Right atrium auricular region (tissue), 2 donors: ENCODE data around the gene ACTA1. TPM values are rescaled to one million over a fixed set of nuclear protein-coding genes. Genes with fewer than 3 reads are reported as not detected.

ENCODE experiments used
- DNase-seq: peaks from one replicate; pipeline ENCODE4 v3.0.0-alpha.2; 2019; ENCODE audit warnings: low spot score
- H3K27ac ChIP-seq, 2 donors: fragments of 200-600 bp; sonication (generic); 1 replicate in 1 of 2; 2 replicates in 1 of 2; pipeline ENCODE4 v1.5.1; 2016 to 2019
- H3K27me3 ChIP-seq, 2 donors: fragments of 200-600 bp; sonication (generic); one replicate each; pipeline versions ENCODE4 v1.5.1 to v1.6.0; 2017 to 2019
- H3K36me3 ChIP-seq: fragments of 200-600 bp; sonication (generic); one replicate; pipeline ENCODE4 v1.5.1; 2016
- H3K4me1 ChIP-seq, 2 donors: fragments of 200-600 bp; sonication (generic); one replicate each; pipeline versions ENCODE4 v1.5.1 to v1.6.0; 2017 to 2019
- H3K4me3 ChIP-seq, 2 donors: fragments of 200-600 bp; sonication (generic); 1 replicate in 1 of 2; 2 replicates in 1 of 2; pipeline ENCODE4 v1.5.1; 2017 to 2019; ENCODE audit warnings: mild to moderate bottlenecking in 1 of 2, moderate library complexity in 1 of 2
- H3K9me3 ChIP-seq, 2 donors: fragments of 200-600 bp; sonication (generic); one replicate each; pipeline ENCODE4 v1.5.1; 2019
- CTCF ChIP-seq, 2 donors: fragments of 200-600 bp; sonication (generic); IDR thresholded peaks; one replicate each; pipeline ENCODE4 v1.5.1; 2019; ENCODE audit warnings: antibody characterized with exemption in 2 of 2
- total RNA-seq, 2 donors: library from RNA; depleted of rRNA; stranded (reverse); fragments of >200 nt; gene quantifications; one replicate each; pipeline ENCODE4 v1.1.0, GENCODE V29; 2016

The ACTA1 gene
- total RNA-seq, 2 donors from 2014 or later = 422 to 3,527 TPM

GRCh38 chr1:229433364-229434004 is 410 bp downstream of the ACTA1 start:
- peaks cover 0 to 40% of the 10 kb centered on the region in 2 donors for H3K4me1 ChIP-seq
- peaks cover 23 to 35% of the 10 kb centered on the region in 2 donors for H3K27me3 ChIP-seq

GRCh38 chr1:229432905-229433304 is 989 bp downstream of the ACTA1 start:
- DNase-seq = no peak
- Histone ChIP-seq H3K4me1 (peaks cover 0 to 40% of the 10 kb centered on the region in 2 donors), H3K27ac (peak overlapping the region in 1 of 2 donors; percentile 17), H3K4me3 (peak overlapping the region in 1 of 2 donors; percentile 15), H3K36me3 (no peaks in the 10 kb centered on the region), H3K27me3 (peaks cover 23 to 35% of the 10 kb centered on the region in 2 donors), H3K9me3 (no peaks in the 10 kb centered on the region)
- no peak for TF ChIP-seq CTCF (IDR thresholded peaks at IDR 0.05)

More at GRCh38 chr1:229433364-229434004, 410 bp downstream of the ACTA1 start:
- no peak for TF ChIP-seq CTCF (IDR thresholded peaks at IDR 0.05)
- no peak for DNase-seq
- H3K4me3 ChIP-seq = peak overlapping the region in 1 of 2 donors; percentile 15
- H3K9me3 ChIP-seq = no peaks in the 10 kb centered on the region
- H3K27ac ChIP-seq = peak overlapping the region; percentile 17 to 60
- no peaks in the 10 kb centered on the region for H3K36me3 ChIP-seq

- Histone ChIP-seq H3K27ac (no peak overlapping the region), H3K27me3 (peaks cover 23 to 35% of the 10 kb centered on the region in 2 donors), H3K4me3 (peak overlapping the region in 1 of 2 donors; percentile 19), H3K36me3 (no peaks in the 10 kb centered on the region), H3K4me1 (peaks cover 0 to 40% of the 10 kb centered on the region in 2 donors), H3K9me3 (no peaks in the 10 kb centered on the region)
- TF ChIP-seq CTCF (IDR thresholded peaks at IDR 0.05) = no peak
- DNase-seq = no peak
Observed at GRCh38 chr1:229432116-229432461, 1.8 kb downstream of the ACTA1 start.

GRCh38 chr1:229431284-229432115 is 2.4 kb downstream of the ACTA1 start:
- H3K36me3 ChIP-seq = no peaks in the 10 kb centered on the region
- peaks cover 23 to 35% of the 10 kb centered on the region in 2 donors for H3K27me3 ChIP-seq
- no peak for DNase-seq
- no peak for TF ChIP-seq CTCF (IDR thresholded peaks at IDR 0.05)
- no peak overlapping the region for H3K27ac ChIP-seq
- no peaks in the 10 kb centered on the region for H3K9me3 ChIP-seq
- peak overlapping the region in 1 of 2 donors; percentile 19 for H3K4me3 ChIP-seq
- H3K4me1 ChIP-seq = peaks cover 0 to 40% of the 10 kb centered on the region in 2 donors

- Histone ChIP-seq H3K36me3 (no peaks in the 10 kb centered on the region), H3K4me3 (peak overlapping the region in 1 of 2 donors; percentile 19), H3K27ac (no peak overlapping the region), H3K9me3 (no peaks in the 10 kb centered on the region), H3K27me3 (peaks cover 23 to 35% of the 10 kb centered on the region in 2 donors), H3K4me1 (peaks cover 0 to 40% of the 10 kb centered on the region in 2 donors)
- no peak for DNase-seq
- TF ChIP-seq CTCF (IDR thresholded peaks at IDR 0.05) = peak in 1 of 2 donors; percentile 37
Observed at GRCh38 chr1:229430761-229431283, 3.1 kb downstream of the ACTA1 start.
